C4-2B (cell line): ENCODE data around the gene PANK1.

ENCODE experiments used
- CTCF ChIP-seq: fragments of 450-650 bp; conservative IDR thresholded peaks from 2 replicates; pipeline ENCODE4 v1.5.1; 2017; ENCODE audit warnings: mild to moderate bottlenecking
- ZFX ChIP-seq: fragments of 450-650 bp; IDR thresholded peaks from 2 replicates; pipeline ENCODE4 v1.6.1; 2017

GRCh38 chr10:89693176-89693575 is 48.1 kb upstream of the PANK1 start:
- TF ChIP-seq CTCF = no peak
- no peak for TF ChIP-seq ZFX
